ENCODE results near the gene ASIC5. TPM values are rescaled to one million over a fixed set of nuclear protein-coding genes. Genes with fewer than 3 reads are reported as not detected.

Gene ASIC5
- total RNA-seq, 1 experiment from 2014 or later = not detected

DNA sequence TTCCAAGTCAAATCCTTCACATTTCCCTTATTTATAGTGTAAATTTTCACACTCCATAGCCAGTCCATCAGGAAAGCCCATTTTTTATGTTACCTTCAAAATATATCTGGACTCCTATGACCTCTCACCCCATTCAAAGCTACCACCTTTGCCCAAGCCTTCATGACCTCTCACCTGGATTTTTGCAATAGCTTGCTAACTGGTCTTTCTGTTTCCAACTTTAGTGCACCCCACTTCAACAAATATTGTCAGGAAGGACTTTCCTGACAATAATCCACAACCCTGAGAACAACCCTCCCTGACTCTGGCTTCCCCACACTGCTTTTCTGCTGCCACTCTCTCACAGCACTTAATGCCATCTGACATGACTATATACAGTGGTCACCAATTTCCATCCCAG is 33.4 kb downstream of the ASIC5 start:
- H3K4me1 Mint-ChIP-seq = no peaks in the 10 kb centered on the region
- H2BK20ac ChIP-seq (ENCODE audit: low read depth, low read length, poor library complexity, severe bottlenecking) = no peak overlapping the region
- H3K9me3 Mint-ChIP-seq = peaks cover 0 to 2% of the 10 kb centered on the region in 2 experiments; a peak in 2 of 5 replicates
- no peaks in the 10 kb centered on the region for H4K20me1 ChIP-seq (ENCODE audit: control insufficient read depth, insufficient read depth, insufficient read length)
- no peaks in the 10 kb centered on the region for H3K79me2 ChIP-seq (ENCODE audit: insufficient read depth, low read length)
- H3K27ac ChIP-seq (ENCODE audit: insufficient read length, low read depth, low read length) = no peak overlapping the region
- H3K36me3 Mint-ChIP-seq (ENCODE audit: insufficient read depth in 1 of 3, low read depth in 3 of 3) = 0 out of 7 replicates have a peak, but pooled peaks cover 0 to 2% (median 0%) of the 10 kb centered on the region in 3 experiments
- no peaks in the 10 kb centered on the region for H3K79me1 ChIP-seq (ENCODE audit: insufficient read depth, low read depth, low read length, poor library complexity, severe bottlenecking)
- no peak overlapping the region for H3K9ac ChIP-seq (ENCODE audit: extremely low read depth, insufficient read length, low read length)
- DNase-seq = no peak
- no peak overlapping the region for H3T11ph ChIP-seq (ENCODE audit: low read length)
- H2AK5ac ChIP-seq (ENCODE audit: insufficient read length, low read length) = no peak overlapping the region
- H3K4me1 ChIP-seq (ENCODE audit: insufficient read depth, low read length) = no peaks in the 10 kb centered on the region
- TF ChIP-seq, protein P1, sequence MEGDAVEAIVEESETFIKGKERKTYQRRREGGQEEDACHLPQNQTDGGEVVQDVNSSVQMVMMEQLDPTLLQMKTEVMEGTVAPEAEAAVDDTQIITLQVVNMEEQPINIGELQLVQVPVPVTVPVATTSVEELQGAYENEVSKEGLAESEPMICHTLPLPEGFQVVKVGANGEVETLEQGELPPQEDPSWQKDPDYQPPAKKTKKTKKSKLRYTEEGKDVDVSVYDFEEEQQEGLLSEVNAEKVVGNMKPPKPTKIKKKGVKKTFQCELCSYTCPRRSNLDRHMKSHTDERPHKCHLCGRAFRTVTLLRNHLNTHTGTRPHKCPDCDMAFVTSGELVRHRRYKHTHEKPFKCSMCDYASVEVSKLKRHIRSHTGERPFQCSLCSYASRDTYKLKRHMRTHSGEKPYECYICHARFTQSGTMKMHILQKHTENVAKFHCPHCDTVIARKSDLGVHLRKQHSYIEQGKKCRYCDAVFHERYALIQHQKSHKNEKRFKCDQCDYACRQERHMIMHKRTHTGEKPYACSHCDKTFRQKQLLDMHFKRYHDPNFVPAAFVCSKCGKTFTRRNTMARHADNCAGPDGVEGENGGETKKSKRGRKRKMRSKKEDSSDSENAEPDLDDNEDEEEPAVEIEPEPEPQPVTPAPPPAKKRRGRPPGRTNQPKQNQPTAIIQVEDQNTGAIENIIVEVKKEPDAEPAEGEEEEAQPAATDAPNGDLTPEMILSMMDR (conservative IDR thresholded peaks at IDR 0.05) = no peak
- H3K23me2 ChIP-seq (ENCODE audit: insufficient read length, low read depth, low read length, poor library complexity, severe bottlenecking) = no peaks in the 10 kb centered on the region
- no peak overlapping the region for H3K14ac ChIP-seq (ENCODE audit: insufficient read depth, low read length)
- no peak overlapping the region for H2AFZ ChIP-seq (ENCODE audit: low read length)
- no peak overlapping the region for H4K91ac ChIP-seq (ENCODE audit: insufficient read length, low read depth, low read length)
- no peak overlapping the region for H4K8ac ChIP-seq (replicated peaks; ENCODE audit: insufficient read length, low read depth, low read length)
- no peak overlapping the region for H3K23ac ChIP-seq (ENCODE audit: insufficient read length, low read depth, low read length)
- no peak overlapping the region for H2BK15ac ChIP-seq (ENCODE audit: low read depth, low read length)
- H3K27me3 Mint-ChIP-seq (ENCODE audit: low read depth) = no peaks in the 10 kb centered on the region
- no peak overlapping the region for H2BK12ac ChIP-seq (ENCODE audit: insufficient read length, low read depth, low read length)
- H3K18ac ChIP-seq (ENCODE audit: insufficient read length, low read depth, low read length) = no peak overlapping the region
- no peak overlapping the region for H3K4me3 Mint-ChIP-seq
- H2BK5ac ChIP-seq (ENCODE audit: insufficient read length, low read length) = no peak overlapping the region
- no peaks in the 10 kb centered on the region for H3K27me3 ChIP-seq (ENCODE audit: insufficient read depth, low read length)
- no peak overlapping the region for H3K4ac ChIP-seq (ENCODE audit: low read depth, low read length)
- H2BK120ac ChIP-seq (ENCODE audit: low read depth, low read length, poor library complexity, severe bottlenecking) = no peak overlapping the region
- H3K56ac ChIP-seq (ENCODE audit: insufficient read length, low read depth, low read length) = no peak overlapping the region
- no peaks in the 10 kb centered on the region for H3K9me3 ChIP-seq (ENCODE audit: control insufficient read depth, low read depth, low read length)
- no peak overlapping the region for H3K4me2 ChIP-seq (ENCODE audit: insufficient read depth, insufficient read length, low read length)
- no peak overlapping the region for H4K5ac ChIP-seq (ENCODE audit: insufficient read length, low read depth, low read length)
- no peak overlapping the region for H3K27ac Mint-ChIP-seq
